Measurements from ENCODE around the gene TMEM121B. TPM values are rescaled to one million over a fixed set of nuclear protein-coding genes. Genes with fewer than 3 reads are reported as not detected.

TMEM121B gene
- total RNA-seq, 1 donor from 2014 or later: 0.48 TPM

DNA sequence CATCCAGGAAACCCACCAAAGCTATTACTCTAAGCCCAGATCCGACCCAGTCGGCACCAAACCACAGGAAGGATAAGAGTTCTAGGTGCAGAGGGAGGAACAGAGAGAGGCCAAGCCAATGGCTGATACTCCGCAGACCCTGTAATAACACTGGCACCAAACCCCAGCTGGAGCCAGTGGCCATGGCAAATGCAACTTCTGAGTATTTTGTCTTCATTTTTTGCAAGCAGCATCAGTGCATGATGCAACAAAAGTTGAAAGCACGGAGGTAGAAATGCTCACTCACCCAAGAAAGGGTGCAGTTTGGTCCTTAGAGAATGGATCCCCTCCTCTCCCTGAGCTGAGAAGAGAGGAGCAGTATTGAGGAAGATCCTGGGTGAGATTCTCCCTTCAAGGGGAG lies 2.8 kb downstream of the TMEM121B start:
- Mint-ChIP-seq H3K4me3 (ENCODE audit: unreplicated experiment) (no peak overlapping the region), H3K36me3 (ENCODE audit: unreplicated experiment) (no peaks in the 10 kb centered on the region), H3K4me1 (ENCODE audit: unreplicated experiment) (peaks cover 5% of the 10 kb centered on the region), H3K27me3 (ENCODE audit: unreplicated experiment) (peaks cover 26% of the 10 kb centered on the region), H3K27ac (ENCODE audit: unreplicated experiment) (no peak overlapping the region), H3K9me3 (ENCODE audit: unreplicated experiment) (no peaks in the 10 kb centered on the region)
- no peak for TF ChIP-seq CTCF (IDR thresholded peaks at IDR 0.05)
- DNase-seq (ENCODE audit: extremely low spot score, unreplicated experiment): no peak

GRCh38 chr22:17117890-17118289 lies 3.3 kb downstream of the TMEM121B start:
- no peak for DNase-seq (ENCODE audit: extremely low spot score, unreplicated experiment)
- no peak overlapping the region for H3K27ac Mint-ChIP-seq (ENCODE audit: unreplicated experiment)
- no peaks in the 10 kb centered on the region for H3K9me3 Mint-ChIP-seq (ENCODE audit: unreplicated experiment)
- no peak for TF ChIP-seq CTCF (IDR thresholded peaks at IDR 0.05)
- no peak overlapping the region for H3K4me3 Mint-ChIP-seq (ENCODE audit: unreplicated experiment)
- peaks cover 5% of the 10 kb centered on the region for H3K4me1 Mint-ChIP-seq (ENCODE audit: unreplicated experiment)
- peaks cover 26% of the 10 kb centered on the region for H3K27me3 Mint-ChIP-seq (ENCODE audit: unreplicated experiment)
- no peaks in the 10 kb centered on the region for H3K36me3 Mint-ChIP-seq (ENCODE audit: unreplicated experiment)

GRCh38 chr22:17117400-17117799 lies 3.8 kb downstream of the TMEM121B start:
- Mint-ChIP-seq H3K36me3 (ENCODE audit: unreplicated experiment) (no peaks in the 10 kb centered on the region), H3K27ac (ENCODE audit: unreplicated experiment) (no peak overlapping the region), H3K4me1 (ENCODE audit: unreplicated experiment) (peaks cover 5% of the 10 kb centered on the region), H3K27me3 (ENCODE audit: unreplicated experiment) (peaks cover 22% of the 10 kb centered on the region), H3K9me3 (ENCODE audit: unreplicated experiment) (no peaks in the 10 kb centered on the region), H3K4me3 (ENCODE audit: unreplicated experiment) (no peak overlapping the region)
- TF ChIP-seq CTCF (IDR thresholded peaks at IDR 0.05): no peak
- no peak for DNase-seq (ENCODE audit: extremely low spot score, unreplicated experiment)

DNA sequence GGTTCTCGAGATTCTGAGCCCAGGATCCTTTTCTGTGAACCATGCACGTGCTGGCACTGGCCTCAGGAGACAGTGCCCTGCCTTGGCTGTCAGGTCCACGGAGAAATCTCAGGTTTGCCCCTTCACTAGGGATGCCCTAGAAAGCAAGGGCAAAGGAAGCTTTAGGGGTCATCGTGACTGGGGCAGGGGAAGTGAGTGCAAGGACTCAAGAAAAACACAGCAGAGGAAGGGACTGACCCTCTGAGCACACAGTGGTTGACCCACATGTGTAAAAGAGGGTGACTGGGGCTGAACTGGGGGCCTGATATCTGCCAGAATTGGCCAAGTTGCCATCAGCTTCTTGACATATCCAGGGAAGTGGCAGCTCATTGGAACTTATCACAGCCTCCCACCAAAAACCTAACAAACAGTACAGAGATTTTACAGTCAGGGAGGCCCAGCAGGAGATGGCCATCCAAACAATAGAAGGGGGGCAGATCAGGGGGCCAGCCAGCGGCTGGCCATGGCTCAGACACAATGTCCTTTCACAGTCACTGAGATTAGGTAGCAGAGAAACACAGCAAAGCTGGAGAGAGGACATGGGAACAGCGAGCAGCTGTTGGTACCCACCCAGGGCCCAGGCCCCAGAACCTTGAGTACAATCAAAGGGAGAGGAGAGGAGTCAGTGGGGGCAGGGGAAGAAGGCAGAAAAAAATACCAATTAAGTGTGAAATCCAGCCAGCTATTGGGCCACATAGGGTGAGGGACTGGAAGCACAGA lies 4.4 kb downstream of the TMEM121B start:
- Mint-ChIP-seq H3K4me1 (ENCODE audit: unreplicated experiment) (peaks cover 3% of the 10 kb centered on the region), H3K4me3 (ENCODE audit: unreplicated experiment) (no peak overlapping the region), H3K9me3 (ENCODE audit: unreplicated experiment) (no peaks in the 10 kb centered on the region), H3K36me3 (ENCODE audit: unreplicated experiment) (no peaks in the 10 kb centered on the region), H3K27ac (ENCODE audit: unreplicated experiment) (no peak overlapping the region), H3K27me3 (ENCODE audit: unreplicated experiment) (peaks cover 17% of the 10 kb centered on the region)
- no peak for DNase-seq (ENCODE audit: extremely low spot score, unreplicated experiment)
- TF ChIP-seq CTCF (IDR thresholded peaks at IDR 0.05): no peak

DNA sequence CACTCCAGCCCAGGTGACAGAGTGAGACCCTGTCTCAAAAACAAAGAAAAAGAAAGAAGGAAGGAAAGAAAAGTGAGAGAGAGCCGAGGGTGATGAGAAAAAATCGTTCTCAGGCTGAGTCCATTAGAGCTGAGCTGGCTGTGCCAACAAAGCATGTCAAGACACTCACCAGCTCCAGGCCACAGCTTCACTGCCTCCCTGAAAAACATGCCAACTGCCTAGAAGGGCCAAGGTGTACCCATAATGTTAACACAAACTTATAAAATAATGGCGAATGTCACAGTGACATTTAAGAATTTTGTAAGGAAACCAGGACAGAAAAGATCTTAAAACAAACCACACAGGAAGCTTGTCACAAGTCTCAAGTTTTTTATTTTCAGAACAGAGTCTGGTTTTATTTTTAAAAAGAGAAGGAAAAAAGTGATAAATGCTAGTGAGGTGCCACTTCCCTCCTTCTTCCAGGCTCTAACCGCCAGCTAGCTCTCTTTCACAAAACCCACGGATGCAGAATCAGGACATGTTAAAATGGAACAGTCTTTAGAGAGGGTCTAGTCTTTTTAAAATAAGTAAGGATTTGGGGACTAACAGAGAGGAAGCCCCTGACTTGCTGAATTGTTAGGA lies 5.1 kb downstream of the TMEM121B start:
- Mint-ChIP-seq H3K9me3 (ENCODE audit: unreplicated experiment) (no peaks in the 10 kb centered on the region), H3K36me3 (ENCODE audit: unreplicated experiment) (no peaks in the 10 kb centered on the region), H3K4me3 (ENCODE audit: unreplicated experiment) (no peak overlapping the region), H3K27me3 (ENCODE audit: unreplicated experiment) (peaks cover 16% of the 10 kb centered on the region), H3K4me1 (ENCODE audit: unreplicated experiment) (no peaks in the 10 kb centered on the region), H3K27ac (ENCODE audit: unreplicated experiment) (no peak overlapping the region)
- TF ChIP-seq CTCF (IDR thresholded peaks at IDR 0.05): no peak
- no peak for DNase-seq (ENCODE audit: extremely low spot score, unreplicated experiment)
